GM12892 (cell line): ENCODE measurements around the gene CNOT6L.

Source experiments
- POLR2A ChIP-seq: IDR thresholded peaks from 2 replicates; pipeline ENCODE4 v1.6.1; 2011; ENCODE audit warnings: low read depth, low read length, control low read depth
- POLR2AphosphoS5 ChIP-seq: IDR thresholded peaks from 2 replicates; pipeline ENCODE4 v1.6.1; 2011; ENCODE audit warnings: low read depth, low read length, control low read depth
- TAF1 ChIP-seq: IDR thresholded peaks from 2 replicates; pipeline ENCODE4 v1.6.1; 2011; ENCODE audit warnings: low read depth, mild to moderate bottlenecking, control low read depth, low read length, borderline replicate concordance

DNA sequence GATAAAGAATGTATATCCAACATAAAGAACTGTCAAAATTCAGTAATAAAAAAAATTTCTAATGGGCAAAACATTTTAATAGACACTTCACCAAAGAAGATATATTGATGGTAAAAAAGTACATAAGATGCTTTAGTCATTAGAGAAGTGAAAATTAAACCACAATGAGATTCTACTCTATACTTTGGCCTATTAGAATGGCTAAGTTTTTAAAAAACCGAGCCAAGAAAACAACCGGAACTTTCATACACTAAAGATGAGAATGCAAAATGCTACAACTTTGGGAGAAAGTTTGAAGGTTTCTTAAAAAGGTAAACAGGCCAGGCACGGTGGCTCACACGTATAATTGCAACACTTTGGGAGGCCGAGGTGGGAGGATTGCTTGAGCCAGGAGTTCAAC lies 20.8 kb downstream of the CNOT6L start:
- TF ChIP-seq POLR2AphosphoS5, result no peak
- TF ChIP-seq TAF1, result no peak
- no peak for TF ChIP-seq POLR2A
